ENCODE results near the gene GBP7.

DNA sequence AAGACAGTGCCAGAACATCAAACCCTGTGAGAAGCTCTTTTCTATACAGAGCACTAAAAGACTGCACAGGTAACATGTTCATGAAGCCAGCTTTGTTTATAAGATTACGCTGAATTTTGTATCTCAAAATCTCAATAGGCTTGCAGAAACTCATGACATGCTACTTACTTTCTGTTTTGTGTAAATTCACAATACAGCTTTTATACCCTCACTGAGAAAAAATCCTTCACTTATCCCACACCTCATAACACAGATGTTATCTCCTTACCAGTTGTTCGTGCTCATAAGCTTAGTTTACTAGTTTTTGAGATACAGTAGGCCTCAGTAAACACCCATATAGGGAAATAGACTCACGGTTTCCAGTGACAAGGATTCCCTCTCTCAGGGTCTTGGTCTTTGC, 25.8 kb downstream of the GBP7 start:
- TF ChIP-seq EZH2 (IDR thresholded peaks at IDR 0.05) (no peak), FOXP2 (optimal IDR thresholded peaks at IDR 0.05; ENCODE audit: control extremely low read depth, extremely low read length, insufficient read depth) (no peak), POLR2AphosphoS5 (IDR thresholded peaks at IDR 0.05; ENCODE audit: borderline replicate concordance, low read depth, low read length) (no peak)
